HEK293 (cell line): ENCODE results near the gene MATN1.

Experiments used
- CTCF ChIA-PET: fragments of 350-600 bp; formaldehyde crosslinking; extraction: SDS; loops from one replicate; lab custom pipeline; 2021; ENCODE audit warnings: antibody characterized with exemption; lab: Yijun Ruan, JAX
- POLR2A ChIA-PET: fragments of 300-600 bp; formaldehyde crosslinking; extraction: SDS; loops from one replicate; lab custom pipeline; 2020; ENCODE audit warnings: antibody characterized with exemption, inconsistent platforms; lab: Yijun Ruan, JAX
- H3K27ac ChIP-seq: fragments of 200-500 bp; sonication (Bioruptor generic); 2 replicates; pipeline ENCODE4 v1.5.1; 2014; ENCODE audit warnings: low read depth, low read length, control low read depth, inconsistent platforms; ENCODE audit errors: extremely low read depth
- H3K36me3 ChIP-seq, 2 experiments: fragments of 200-500 bp in 1 of 2; sonication (Bioruptor generic) in 1 of 2; 1 replicate in 1 of 2; 2 replicates in 1 of 2; pipeline ENCODE4 v1.5.1; 2014 to 2017; ENCODE audit warnings: inconsistent platforms in 2 of 2, low read length in 2 of 2; ENCODE audit not compliant: control insufficient read depth in 2 of 2, insufficient read depth in 1 of 2
- H3K4me1 ChIP-seq: fragments of 200-500 bp; sonication (Bioruptor generic); 2 replicates; pipeline ENCODE4 v1.5.1; 2014; ENCODE audit warnings: mild to moderate bottlenecking, low read length, inconsistent platforms; ENCODE audit not compliant: control insufficient read depth, insufficient read depth
- H3K4me3 ChIP-seq: 2 replicates; pipeline ENCODE4 v1.5.1; 2011; ENCODE audit warnings: low read depth, mild to moderate bottlenecking, control low read depth, low read length, moderate library complexity
- H3K9me3 ChIP-seq: fragments of 200-500 bp; sonication (Bioruptor generic); 2 replicates; pipeline ENCODE4 v1.5.1; 2014; ENCODE audit warnings: low read depth, low read length, inconsistent platforms; ENCODE audit not compliant: control insufficient read depth, insufficient read depth
- GLI4 ChIP-seq: fragments of 450-650 bp; formaldehyde crosslinking; IDR thresholded peaks from 2 replicates; pipeline ENCODE4 v1.5.1; 2016; ENCODE audit warnings: missing biosample characterization, missing genetic modification characterization
- KLF7 ChIP-seq: fragments of 450-650 bp; formaldehyde crosslinking; IDR thresholded peaks from 2 replicates; pipeline ENCODE4 v1.5.1; 2016; ENCODE audit warnings: missing biosample characterization, missing genetic modification characterization, borderline replicate concordance
- KLF9 ChIP-seq: fragments of 450-650 bp; formaldehyde crosslinking; IDR thresholded peaks from 2 replicates; pipeline ENCODE4 v1.5.1; 2016; ENCODE audit warnings: missing biosample characterization, missing genetic modification characterization, low read depth
- MEIS1 ChIP-seq: sonication (generic); formaldehyde crosslinking; IDR thresholded peaks from 2 replicates; pipeline ENCODE4 v1.8.1; 2022; ENCODE audit warnings: missing genetic modification reagents, mild to moderate bottlenecking, borderline replicate concordance
- PRDM1 ChIP-seq: fragments of 450-650 bp; formaldehyde crosslinking; IDR thresholded peaks from 2 replicates; pipeline ENCODE4; 2016; ENCODE audit warnings: missing biosample characterization, missing genetic modification characterization
- TCF7L2 ChIP-seq: IDR thresholded peaks from 2 replicates; pipeline ENCODE4 v1.6.1; 2011; ENCODE audit warnings: low read depth, mild to moderate bottlenecking, inconsistent platforms, low read length, moderate library complexity, borderline replicate concordance
- ZBTB20 ChIP-seq: fragments of 450-650 bp; formaldehyde crosslinking; IDR thresholded peaks from 2 replicates; pipeline ENCODE4 v1.5.1; 2016; ENCODE audit warnings: missing biosample characterization, missing genetic modification characterization
- ZBTB26 ChIP-seq: fragments of 450-650 bp; formaldehyde crosslinking; optimal IDR thresholded peaks from 2 replicates; pipeline ENCODE3; 2016; ENCODE audit warnings: missing biosample characterization, mild to moderate bottlenecking, missing genetic modification characterization
- ZNF10 ChIP-seq: fragments of 450-650 bp; formaldehyde crosslinking; IDR thresholded peaks from 2 replicates; pipeline ENCODE4 v1.5.1; 2017; ENCODE audit warnings: missing biosample characterization, missing genetic modification characterization
- ZNF112 ChIP-seq: fragments of 450-650 bp; formaldehyde crosslinking; IDR thresholded peaks from 2 replicates; pipeline ENCODE4 v1.5.0; 2017; ENCODE audit warnings: missing biosample characterization, missing genetic modification characterization
- ZNF140 ChIP-seq: fragments of 450-650 bp; formaldehyde crosslinking; IDR thresholded peaks from 2 replicates; pipeline ENCODE4 v1.5.1; 2016; ENCODE audit warnings: missing biosample characterization, missing genetic modification characterization
- ZNF221 ChIP-seq: fragments of 450-650 bp; formaldehyde crosslinking; IDR thresholded peaks from 2 replicates; pipeline ENCODE4 v1.5.1; 2017; ENCODE audit warnings: missing biosample characterization, missing genetic modification characterization, borderline replicate concordance
- ZNF449 ChIP-seq: fragments of 450-650 bp; formaldehyde crosslinking; IDR thresholded peaks from 2 replicates; pipeline ENCODE4 v1.5.1; 2017; ENCODE audit warnings: missing biosample characterization, mild to moderate bottlenecking, missing genetic modification characterization, moderate library complexity
- ZNF548 ChIP-seq: fragments of 450-650 bp; formaldehyde crosslinking; IDR thresholded peaks from 2 replicates; pipeline ENCODE4 v1.5.1; 2016; ENCODE audit warnings: missing biosample characterization, missing genetic modification characterization
- ZNF555 ChIP-seq: fragments of 450-650 bp; formaldehyde crosslinking; conservative IDR thresholded peaks from 2 replicates; pipeline ENCODE4 v1.5.1; 2017; ENCODE audit warnings: missing biosample characterization, mild to moderate bottlenecking, missing genetic modification characterization, inconsistent platforms
- ZNF571 ChIP-seq: fragments of 450-650 bp; formaldehyde crosslinking; IDR thresholded peaks from 2 replicates; pipeline ENCODE4 v1.5.0; 2017; ENCODE audit warnings: missing biosample characterization, missing genetic modification characterization
- ZNF596 ChIP-seq: fragments of 450-650 bp; IDR thresholded peaks from 2 replicates; pipeline ENCODE4 v1.5.0; 2018; ENCODE audit warnings: missing biosample characterization, mild to moderate bottlenecking, missing genetic modification characterization, moderate library complexity
- ZNF600 ChIP-seq: fragments of 450-650 bp; formaldehyde crosslinking; IDR thresholded peaks from 2 replicates; pipeline ENCODE4 v1.5.1; 2016; ENCODE audit warnings: missing biosample characterization, missing genetic modification characterization
- ZNF623 ChIP-seq: fragments of 450-650 bp; formaldehyde crosslinking; IDR thresholded peaks from 2 replicates; pipeline ENCODE4 v1.5.1; 2016; ENCODE audit warnings: missing biosample characterization, missing genetic modification characterization
- ZNF626 ChIP-seq: fragments of 450-650 bp; sonication (Bioruptor Pico); formaldehyde crosslinking; IDR thresholded peaks from 2 replicates; pipeline ENCODE4 v1.5.1; 2018; ENCODE audit warnings: missing biosample characterization, missing genetic modification characterization, inconsistent platforms
- ZNF768 ChIP-seq: fragments of 450-650 bp; formaldehyde crosslinking; IDR thresholded peaks from 2 replicates; pipeline ENCODE4 v1.5.1; 2018; ENCODE audit warnings: missing biosample characterization, mild to moderate bottlenecking, missing genetic modification characterization
- ZNF792 ChIP-seq: fragments of 450-650 bp; formaldehyde crosslinking; IDR thresholded peaks from 2 replicates; pipeline ENCODE4 v1.5.1; 2016; ENCODE audit warnings: missing biosample characterization, missing genetic modification characterization
- ZSCAN30 ChIP-seq: fragments of 450-650 bp; IDR thresholded peaks from 2 replicates; pipeline ENCODE4 v1.5.1; 2018; ENCODE audit warnings: missing biosample characterization, mild to moderate bottlenecking, missing genetic modification characterization, moderate library complexity
- TF ChIP-seq, protein P1 (sequence below): fragments of 450-650 bp; formaldehyde crosslinking; IDR thresholded peaks from 2 replicates; pipeline ENCODE4 v1.5.1; 2016; ENCODE audit warnings: missing biosample characterization, missing genetic modification characterization, borderline replicate concordance

The MATN1 gene

DNA sequence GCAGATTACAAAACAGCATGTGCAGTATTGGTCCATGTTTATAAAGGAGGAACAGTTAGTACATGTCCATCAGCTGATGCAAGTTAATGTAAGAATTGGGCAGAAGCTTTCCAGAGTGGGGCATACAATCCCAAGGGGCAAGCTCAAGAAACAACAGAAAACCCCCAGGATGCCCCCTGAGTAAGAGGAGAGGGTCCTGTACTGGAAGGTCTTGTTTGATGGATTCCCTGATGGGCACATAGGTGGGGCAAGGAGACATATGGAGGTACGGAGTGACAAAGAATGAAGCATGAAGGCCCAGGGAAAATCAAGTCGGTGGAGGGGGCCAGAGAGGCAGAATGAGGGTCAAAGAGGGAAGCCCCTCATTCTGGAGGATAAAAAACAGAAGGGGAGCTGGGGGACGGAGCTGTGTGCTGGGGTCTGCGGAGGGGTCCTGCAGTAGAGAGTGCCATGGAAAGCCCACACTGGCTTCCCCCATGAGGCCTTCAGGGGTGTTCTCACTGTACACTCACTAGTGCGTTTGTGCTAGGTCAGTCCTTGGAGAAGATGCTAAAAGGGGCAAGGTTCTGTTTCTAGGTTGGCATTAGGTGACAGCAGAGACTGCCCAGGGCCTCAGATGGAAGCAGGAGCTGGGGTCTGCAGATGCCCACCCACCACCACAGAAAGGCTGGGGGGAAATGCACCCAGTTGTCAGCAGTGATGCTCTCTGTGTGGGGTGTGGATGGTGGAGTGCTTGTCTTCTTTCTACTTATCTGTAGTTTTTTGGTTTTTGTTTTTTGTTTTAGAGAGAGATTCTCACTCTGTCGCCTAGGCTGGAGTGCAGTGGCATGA, 12.5 kb upstream of the MATN1 start:
- CTCF ChIA-PET = interaction anchor here (0.6 to 1.4 kb wide), 5 partner anchors 25 to 1902 kb away, joined by 3 to 6 read pairs (median 5); no protein-coding TSS in a partner anchor
- H3K36me3 ChIP-seq = no peaks in the 10 kb centered on the region
- H3K9me3 ChIP-seq = no peaks in the 10 kb centered on the region
- H3K4me3 ChIP-seq = no peak overlapping the region
- no peak overlapping the region for H3K27ac ChIP-seq
- POLR2A ChIA-PET = no interaction called here
- H3K4me1 ChIP-seq = no peaks in the 10 kb centered on the region
- no peak for TF ChIP-seq ZBTB26 (tag by site-specific recombination)
- TF ChIP-seq ZSCAN30 (tag by site-specific recombination) = no peak
- no peak for TF ChIP-seq ZNF140 (tag by site-specific recombination)
- no peak for TF ChIP-seq ZNF548 (tag by site-specific recombination)
- no peak for TF ChIP-seq ZNF768 (tag by site-specific recombination)
- TF ChIP-seq ZNF596 (tag by site-specific recombination) = no peak
- TF ChIP-seq ZNF623 = no peak
- no peak for TF ChIP-seq GLI4 (tag by site-specific recombination)
- no peak for TF ChIP-seq ZBTB20
- no peak for TF ChIP-seq MEIS1 (CRISPR knock-in tag)
- no peak for TF ChIP-seq ZNF792 (tag by site-specific recombination)
- no peak for TF ChIP-seq ZNF10
- no peak for TF ChIP-seq ZNF555 (tag by site-specific recombination)
- TF ChIP-seq ZNF449 (tag by site-specific recombination) = no peak
- TF ChIP-seq ZNF571 (tag by site-specific recombination) = no peak
- no peak for TF ChIP-seq TCF7L2

- no peaks in the 10 kb centered on the region for H3K4me1 ChIP-seq
- TF ChIP-seq ZNF112 (tag by site-specific recombination) = no peak
- no peaks in the 10 kb centered on the region for H3K36me3 ChIP-seq
- no peaks in the 10 kb centered on the region for H3K9me3 ChIP-seq
- H3K4me3 ChIP-seq = no peak overlapping the region
- ChIA-PET CTCF (interaction anchor here (1.3 kb wide), 1 partner anchor 45 kb away, joined by 5 read pairs; no protein-coding TSS in a partner anchor), POLR2A (no interaction called here)
- H3K27ac ChIP-seq = no peak overlapping the region
Measured at GRCh38 chr1:30735124-30735523, 11.7 kb upstream of the MATN1 start.

DNA sequence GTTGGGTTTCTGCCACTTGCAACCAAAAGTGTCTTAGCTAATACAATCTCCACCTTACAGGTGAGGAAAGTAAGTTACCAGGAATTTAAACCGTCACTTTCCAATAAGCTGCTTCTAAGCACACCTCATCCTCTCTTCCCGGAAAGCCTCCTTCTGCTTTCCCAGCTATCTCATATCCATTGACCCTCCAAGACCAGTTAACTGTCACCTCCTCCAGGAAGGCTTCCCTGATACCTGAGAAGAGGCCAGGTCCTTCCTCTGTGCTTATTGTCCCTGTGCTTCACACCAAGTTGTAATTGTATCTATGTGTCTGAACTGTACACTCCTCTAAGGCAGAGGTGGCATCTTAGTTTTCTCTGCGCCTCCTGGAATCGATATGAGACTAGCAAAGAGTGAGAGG, 11.2 kb upstream of the MATN1 start:
- Histone ChIP-seq H3K36me3 (no peaks in the 10 kb centered on the region), H3K4me1 (no peaks in the 10 kb centered on the region), H3K27ac (no peak overlapping the region), H3K4me3 (no peak overlapping the region), H3K9me3 (no peaks in the 10 kb centered on the region)
- ChIA-PET POLR2A (no interaction called here), CTCF (no interaction called here)
- TF ChIP-seq KLF9 (tag by site-specific recombination) (no peak), TCF7L2 (no peak), KLF7 (tag by site-specific recombination) (no peak), ZNF600 (tag by site-specific recombination) (no peak), ZNF626 (tag by site-specific recombination) (no peak), PRDM1 (tag by site-specific recombination) (no peak), GLI4 (tag by site-specific recombination) (no peak), ZNF221 (tag by site-specific recombination) (no peak)
- TF ChIP-seq, protein P1, sequence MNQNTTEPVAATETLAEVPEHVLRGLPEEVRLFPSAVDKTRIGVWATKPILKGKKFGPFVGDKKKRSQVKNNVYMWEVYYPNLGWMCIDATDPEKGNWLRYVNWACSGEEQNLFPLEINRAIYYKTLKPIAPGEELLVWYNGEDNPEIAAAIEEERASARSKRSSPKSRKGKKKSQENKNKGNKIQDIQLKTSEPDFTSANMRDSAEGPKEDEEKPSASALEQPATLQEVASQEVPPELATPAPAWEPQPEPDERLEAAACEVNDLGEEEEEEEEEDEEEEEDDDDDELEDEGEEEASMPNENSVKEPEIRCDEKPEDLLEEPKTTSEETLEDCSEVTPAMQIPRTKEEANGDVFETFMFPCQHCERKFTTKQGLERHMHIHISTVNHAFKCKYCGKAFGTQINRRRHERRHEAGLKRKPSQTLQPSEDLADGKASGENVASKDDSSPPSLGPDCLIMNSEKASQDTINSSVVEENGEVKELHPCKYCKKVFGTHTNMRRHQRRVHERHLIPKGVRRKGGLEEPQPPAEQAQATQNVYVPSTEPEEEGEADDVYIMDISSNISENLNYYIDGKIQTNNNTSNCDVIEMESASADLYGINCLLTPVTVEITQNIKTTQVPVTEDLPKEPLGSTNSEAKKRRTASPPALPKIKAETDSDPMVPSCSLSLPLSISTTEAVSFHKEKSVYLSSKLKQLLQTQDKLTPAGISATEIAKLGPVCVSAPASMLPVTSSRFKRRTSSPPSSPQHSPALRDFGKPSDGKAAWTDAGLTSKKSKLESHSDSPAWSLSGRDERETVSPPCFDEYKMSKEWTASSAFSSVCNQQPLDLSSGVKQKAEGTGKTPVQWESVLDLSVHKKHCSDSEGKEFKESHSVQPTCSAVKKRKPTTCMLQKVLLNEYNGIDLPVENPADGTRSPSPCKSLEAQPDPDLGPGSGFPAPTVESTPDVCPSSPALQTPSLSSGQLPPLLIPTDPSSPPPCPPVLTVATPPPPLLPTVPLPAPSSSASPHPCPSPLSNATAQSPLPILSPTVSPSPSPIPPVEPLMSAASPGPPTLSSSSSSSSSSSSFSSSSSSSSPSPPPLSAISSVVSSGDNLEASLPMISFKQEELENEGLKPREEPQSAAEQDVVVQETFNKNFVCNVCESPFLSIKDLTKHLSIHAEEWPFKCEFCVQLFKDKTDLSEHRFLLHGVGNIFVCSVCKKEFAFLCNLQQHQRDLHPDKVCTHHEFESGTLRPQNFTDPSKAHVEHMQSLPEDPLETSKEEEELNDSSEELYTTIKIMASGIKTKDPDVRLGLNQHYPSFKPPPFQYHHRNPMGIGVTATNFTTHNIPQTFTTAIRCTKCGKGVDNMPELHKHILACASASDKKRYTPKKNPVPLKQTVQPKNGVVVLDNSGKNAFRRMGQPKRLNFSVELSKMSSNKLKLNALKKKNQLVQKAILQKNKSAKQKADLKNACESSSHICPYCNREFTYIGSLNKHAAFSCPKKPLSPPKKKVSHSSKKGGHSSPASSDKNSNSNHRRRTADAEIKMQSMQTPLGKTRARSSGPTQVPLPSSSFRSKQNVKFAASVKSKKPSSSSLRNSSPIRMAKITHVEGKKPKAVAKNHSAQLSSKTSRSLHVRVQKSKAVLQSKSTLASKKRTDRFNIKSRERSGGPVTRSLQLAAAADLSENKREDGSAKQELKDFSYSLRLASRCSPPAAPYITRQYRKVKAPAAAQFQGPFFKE = no peak
